C4-2B (cell line): ENCODE measurements around the gene CFAP45.
"Not testable (repeated sequence)": the region's sequence is repeated elsewhere in the genome, so short reads cannot be mapped to it uniquely, and the experiment has no call there.

ENCODE experiments used
- CTCF ChIP-seq: fragments of 450-650 bp; conservative IDR thresholded peaks from 2 replicates; pipeline ENCODE4 v1.5.1; 2017; ENCODE audit warnings: mild to moderate bottlenecking
- ZFX ChIP-seq: fragments of 450-650 bp; IDR thresholded peaks from 2 replicates; pipeline ENCODE4 v1.6.1; 2017

GRCh38 chr1:159899634-159900033 lies 331 bp downstream of the CFAP45 start:
- not testable (repeated sequence) for TF ChIP-seq CTCF, ZFX
